Stimulated activated CD8-positive, alpha-beta memory T cell treated with anti-CD3 and anti-CD28 coated beads, Interleukin-4, amount 100 ng/mL, for 1 hour (primary cell): ENCODE measurements around the gene SIPA1.

Experiments
- DNase-seq, 2 donors: peaks; one replicate each; pipeline ENCODE4 v3.0.0-alpha.2; 2020; ENCODE audit warnings: low read depth in 2 of 2, low spot score in 1 of 2

Gene SIPA1

GRCh38 chr11:65607614-65608426 lies 30.1 kb upstream of the SIPA1 start:
- DNase-seq, result no peak

- no peak for DNase-seq
These were observed 28.7 kb upstream of the SIPA1 start for GRCh38 chr11:65609229-65609628.

- no peak for DNase-seq
These were observed 28.2 kb upstream of the SIPA1 start for GRCh38 chr11:65609665-65610064.

GRCh38 chr11:65610404-65610803 lies 27.5 kb upstream of the SIPA1 start:
- DNase-seq, result no peak

GRCh38 chr11:65611028-65611757 lies 26.7 kb upstream of the SIPA1 start:
- DNase-seq, result no peak

- DNase-seq, result no peak
These were observed 25.9 kb upstream of the SIPA1 start for GRCh38 chr11:65611758-65612603.

GRCh38 chr11:65612691-65613090 lies 25.2 kb upstream of the SIPA1 start:
- no peak for DNase-seq

GRCh38 chr11:65613091-65613928 lies 24.6 kb upstream of the SIPA1 start:
- DNase-seq, result no peak

GRCh38 chr11:65615229-65615949 lies 22.5 kb upstream of the SIPA1 start, which contains the start of gene PCNX3:
Gene PCNX3, plus strand, starts transcription at chr11:65615776. Its CDS starts 536 bp downstream, at chr11:65616312.
- peak; percentile 99 to 100 for DNase-seq

GRCh38 chr11:65615950-65616574 lies 21.8 kb upstream of the SIPA1 start:
- no peak for DNase-seq

GRCh38 chr11:65616575-65617001 lies 21.3 kb upstream of the SIPA1 start:
- DNase-seq, result no peak

GRCh38 chr11:65617136-65617850 lies 20.6 kb upstream of the SIPA1 start:
- DNase-seq, result no peak

- no peak for DNase-seq
These were observed 19.7 kb upstream of the SIPA1 start for GRCh38 chr11:65617990-65618751.

GRCh38 chr11:65618763-65619162 lies 19.1 kb upstream of the SIPA1 start:
- DNase-seq, result no peak

GRCh38 chr11:65619281-65619928 lies 18.5 kb upstream of the SIPA1 start:
- no peak for DNase-seq

- no peak for DNase-seq
These were observed 17.2 kb upstream of the SIPA1 start for GRCh38 chr11:65620666-65621065.

- DNase-seq, result no peak
These were observed 16.4 kb upstream of the SIPA1 start for GRCh38 chr11:65621460-65621859.

- no peak for DNase-seq
These were observed 15.9 kb upstream of the SIPA1 start for GRCh38 chr11:65622011-65622410.
